Upper lobe of left lung (tissue), 6 donors: ENCODE measurements around the gene AP3D1. TPM values are rescaled to one million over a fixed set of nuclear protein-coding genes. Genes with fewer than 3 reads are reported as not detected.

Experiments
- ATAC-seq, 2 donors: fragments of 200-7000 bp; cut with Tn5 transposase; one replicate each; pipeline ENCODE4 v1.9.1; 2022; ENCODE audit warnings: mild to moderate bottlenecking in 2 of 2, moderate library complexity in 2 of 2; ENCODE audit not compliant: low FRiP score in 2 of 2
- DNase-seq, 2 donors: peaks; one replicate each; pipeline ENCODE4 v3.0.0-alpha.2; 2019 to 2020
- H3K27ac ChIP-seq, 4 donors: fragments of 200-600 bp; sonication (generic); one replicate each; pipeline ENCODE4 v1.5.1; 2016 to 2019
- H3K27me3 ChIP-seq, 4 donors: fragments of 200-600 bp; sonication (generic); one replicate each; pipeline ENCODE4 v1.5.1; 2017 to 2019
- H3K36me3 ChIP-seq, 4 donors: fragments of 200-600 bp; sonication (generic); one replicate each; pipeline ENCODE4 v1.5.1; 2016 to 2019
- H3K4me1 ChIP-seq, 4 donors: fragments of 200-600 bp; sonication (generic); one replicate each; pipeline ENCODE4 v1.5.1; 2018 to 2019
- H3K4me3 ChIP-seq, 4 donors: fragments of 200-600 bp; sonication (generic); one replicate each; pipeline ENCODE4 v1.5.1; 2017 to 2019; ENCODE audit warnings: mild to moderate bottlenecking in 2 of 4, moderate library complexity in 1 of 4
- H3K9me3 ChIP-seq, 4 donors: fragments of 200-600 bp; sonication (generic); one replicate each; pipeline ENCODE4 v1.5.1; 2018 to 2019
- CTCF ChIP-seq, 6 experiments: fragments of 450-650 bp in 4 of 6; fragments of 200-600 bp in 2 of 6; sonication (generic) in 2 of 6; IDR thresholded peaks; one replicate each; pipeline ENCODE4 v1.5.1; 2016 to 2019; ENCODE audit warnings: antibody characterized with exemption in 6 of 6
- EP300 ChIP-seq, 4 donors: sonication (generic); formaldehyde crosslinking; IDR thresholded peaks; one replicate each; pipeline ENCODE4 v1.5.1; 2017; ENCODE audit warnings: antibody characterized with exemption in 4 of 4, control low read depth in 2 of 4
- POLR2A ChIP-seq, 4 donors: fragments of 450-650 bp; IDR thresholded peaks; one replicate each; pipeline ENCODE4 v1.5.1; 2016 to 2017; ENCODE audit warnings: antibody characterized with exemption in 4 of 4, mild to moderate bottlenecking in 2 of 4
- POLR2AphosphoS5 ChIP-seq, 2 donors: sonication (generic); formaldehyde crosslinking; IDR thresholded peaks; one replicate each; pipeline ENCODE4 v1.5.1; 2017; ENCODE audit warnings: antibody characterized with exemption in 2 of 2
- WGBS, 2 donors: methylation state at CpG; one replicate each; pipeline ENCODE4 v1.1.5; 2017 to 2018; 5-methylcytosine and 5-hydroxymethylcytosine counted together
- total RNA-seq, 6 donors: library from RNA; depleted of rRNA in 4 of 6; stranded (reverse); fragments of >200 nt in 4 of 6; gene quantifications; one replicate each; pipeline versions ENCODE4 v1.1.0 to v1.2.1, GENCODE V29; 2016 to 2021
- donor health status: DM: no; HTN: no; CAD: no; lungs with moderate emphysema.
- donor health status: DM: no; HTN: yes; CAD: no; lungs with severe emphysema.

Gene AP3D1
- total RNA-seq, 6 donors from 2014 or later = 73.5 to 180 (median 115) TPM

DNA sequence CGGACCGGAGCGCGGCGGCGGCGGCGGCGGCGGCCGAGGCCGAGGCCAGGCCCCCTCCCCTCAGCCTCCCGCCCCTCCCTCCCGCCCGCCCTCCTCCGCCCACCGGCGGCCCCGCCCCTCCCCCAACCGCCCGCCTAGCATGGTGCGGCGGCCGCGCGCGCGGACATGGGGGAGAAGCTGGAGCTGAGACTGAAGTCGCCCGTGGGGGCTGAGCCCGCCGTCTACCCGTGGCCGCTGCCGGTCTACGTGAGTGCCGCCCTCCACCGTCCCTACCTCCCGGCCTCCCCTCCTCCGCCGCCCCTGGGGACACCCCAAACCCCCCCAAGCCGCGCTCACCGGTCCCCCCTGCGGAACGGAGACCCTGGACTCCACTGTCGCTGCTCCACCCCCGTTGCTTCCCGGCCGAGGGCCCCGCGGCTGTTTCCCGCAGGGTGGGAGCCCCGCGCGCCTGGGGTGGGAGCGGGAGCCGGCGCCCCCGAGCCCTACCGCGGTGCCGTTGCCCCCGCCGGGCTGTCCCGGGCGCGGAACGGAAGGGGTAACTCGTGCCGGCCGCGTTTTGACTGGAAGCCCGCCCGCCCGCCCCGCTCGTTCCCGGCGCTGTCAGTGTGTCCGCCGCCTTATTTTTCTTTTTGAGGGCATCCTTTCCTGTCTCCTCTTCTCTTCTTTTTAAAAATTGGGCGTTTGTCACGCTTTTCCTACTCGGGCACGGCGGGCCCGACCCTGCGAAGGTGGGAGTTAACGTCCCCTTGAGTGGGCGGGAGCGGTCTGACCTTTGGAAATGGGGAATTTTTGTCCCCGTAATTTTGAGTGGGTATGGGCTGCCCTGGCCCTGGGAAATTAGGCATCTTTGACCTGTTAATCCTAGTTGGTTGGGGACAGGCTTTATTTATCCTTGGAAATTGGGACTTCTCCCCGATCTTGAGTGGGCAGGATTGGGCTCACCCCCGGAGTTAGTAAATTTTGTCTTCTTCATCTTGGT lies 12.9 kb upstream of the AP3D1 start:
- 0 to 1% methylated on average over 17 to 22 of the region's 95 CpGs for WGBS, 2 donors
- peak in 1 of 2 donors; percentile 30 for ATAC-seq

DNA sequence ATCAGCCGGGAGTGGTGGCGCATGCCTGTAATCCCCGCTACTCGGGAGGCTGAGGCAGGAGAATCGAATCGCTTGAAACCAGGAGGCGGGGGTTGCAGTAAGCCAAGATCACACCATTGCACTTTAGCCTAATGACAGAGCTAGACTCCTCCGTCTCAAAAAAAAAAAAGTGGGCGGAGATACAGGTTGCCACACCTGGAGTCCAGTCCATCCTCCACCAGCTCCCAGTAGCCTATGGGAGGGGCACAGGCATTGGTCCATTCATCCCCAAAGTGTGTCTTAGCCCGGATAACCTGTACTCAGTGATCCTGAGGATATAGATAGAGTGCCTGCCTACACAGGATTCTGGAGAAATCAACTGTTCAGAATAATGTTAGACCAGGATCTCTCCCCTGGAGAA lies 9.0 kb upstream of the AP3D1 start:
- no peaks in the 10 kb centered on the region for H3K27me3 ChIP-seq
- H3K9me3 ChIP-seq = no peaks in the 10 kb centered on the region
- H3K4me3 ChIP-seq = no peak overlapping the region
- no peak for DNase-seq
- no peak for ATAC-seq
- no peak for TF ChIP-seq CTCF (IDR thresholded peaks at IDR 0.05)
- TF ChIP-seq EP300 (IDR thresholded peaks at IDR 0.05) = no peak
- TF ChIP-seq POLR2AphosphoS5 (IDR thresholded peaks at IDR 0.05) = no peak
- no peak for TF ChIP-seq POLR2A (IDR thresholded peaks at IDR 0.05)
- H3K4me1 ChIP-seq = peaks cover 4 to 27% (median 11%) of the 10 kb centered on the region in 4 donors
- 87 to 92% methylated on average over 10 of the region's 10 CpGs for WGBS, 2 donors
- H3K27ac ChIP-seq = no peak overlapping the region
- H3K36me3 ChIP-seq = no peaks in the 10 kb centered on the region

More for the DNA sequence above, 12.9 kb upstream of the AP3D1 start:
- no peaks in the 10 kb centered on the region for H3K9me3 ChIP-seq
- DNase-seq = no peak
- TF ChIP-seq POLR2AphosphoS5 (IDR thresholded peaks at IDR 0.05) (no peak), CTCF (IDR thresholded peaks at IDR 0.05) (no peak), EP300 (IDR thresholded peaks at IDR 0.05) (no peak), POLR2A (IDR thresholded peaks at IDR 0.05) (no peak)
- peak overlapping the region; percentile 90 to 100 (median 98) for H3K27ac ChIP-seq
- H3K4me1 ChIP-seq = peaks cover 38 to 59% (median 48%) of the 10 kb centered on the region in 4 donors
- H3K36me3 ChIP-seq = no peaks in the 10 kb centered on the region
- H3K4me3 ChIP-seq = peak overlapping the region; percentile 75 to 99 (median 96)
- H3K27me3 ChIP-seq = no peaks in the 10 kb centered on the region

DNA sequence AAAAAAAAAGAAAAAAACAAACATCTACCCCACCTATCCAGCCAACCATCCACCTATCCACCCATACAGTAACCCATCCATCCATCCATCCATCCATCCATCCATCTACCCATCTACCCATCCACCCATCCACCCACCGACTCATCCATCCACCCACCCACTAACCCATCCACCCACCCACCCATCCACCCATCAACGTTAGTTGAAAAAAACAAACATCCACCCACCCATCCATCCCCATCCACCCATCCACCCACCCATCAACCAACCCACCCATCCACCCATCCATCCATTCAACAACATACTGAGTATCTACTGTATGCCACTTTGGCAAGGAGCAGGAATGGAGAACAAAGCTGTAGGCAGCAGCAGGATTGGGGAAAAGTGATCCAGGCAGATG lies 6.1 kb upstream of the AP3D1 start:
- no peak overlapping the region for H3K4me3 ChIP-seq
- no peaks in the 10 kb centered on the region for H3K9me3 ChIP-seq
- no peaks in the 10 kb centered on the region for H3K36me3 ChIP-seq
- 66 to 85% methylated on average over 2 of the region's 2 CpGs for WGBS, 2 donors
- no peak overlapping the region for H3K27ac ChIP-seq
- DNase-seq (no peak), ATAC-seq (no peak)
- TF ChIP-seq CTCF (IDR thresholded peaks at IDR 0.05) (no peak), POLR2A (IDR thresholded peaks at IDR 0.05) (no peak), POLR2AphosphoS5 (IDR thresholded peaks at IDR 0.05) (no peak), EP300 (IDR thresholded peaks at IDR 0.05) (no peak)
- no peaks in the 10 kb centered on the region for H3K27me3 ChIP-seq
- peaks cover 0 to 11% (median under 1%) of the 10 kb centered on the region in 4 donors for H3K4me1 ChIP-seq

DNA sequence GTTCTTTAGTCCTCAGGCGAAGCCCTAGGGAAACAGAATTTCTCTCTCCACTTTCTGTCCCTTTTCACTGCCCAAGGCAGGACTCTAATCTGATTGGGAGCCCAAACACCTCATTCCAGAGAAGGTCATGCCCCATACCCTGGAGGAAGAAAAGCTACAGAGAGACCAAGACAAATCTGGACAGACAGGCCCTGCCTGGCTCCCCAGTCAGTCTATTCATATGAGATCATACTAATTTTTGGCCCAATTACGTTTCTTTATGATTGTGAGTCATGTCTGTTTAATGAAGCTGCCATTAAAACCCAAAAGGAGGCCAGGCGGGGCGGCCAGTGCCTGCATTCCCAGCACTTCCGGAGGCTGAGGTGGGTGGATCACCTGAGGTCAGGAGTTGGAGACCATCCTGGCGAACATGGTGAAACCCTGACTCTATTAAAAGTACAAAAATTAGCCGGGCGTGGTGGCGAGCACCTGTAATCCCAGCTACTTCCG lies 3.3 kb upstream of the AP3D1 start:
- no peak for DNase-seq
- ATAC-seq = no peak
- TF ChIP-seq POLR2A (IDR thresholded peaks at IDR 0.05) (no peak), CTCF (IDR thresholded peaks at IDR 0.05) (no peak), EP300 (IDR thresholded peaks at IDR 0.05) (no peak), POLR2AphosphoS5 (IDR thresholded peaks at IDR 0.05) (no peak)
- Histone ChIP-seq H3K36me3 (no peaks in the 10 kb centered on the region), H3K4me1 (peaks cover 16 to 27% (median 18%) of the 10 kb centered on the region in 4 donors), H3K9me3 (no peaks in the 10 kb centered on the region), H3K4me3 (no peak overlapping the region), H3K27me3 (no peaks in the 10 kb centered on the region), H3K27ac (no peak overlapping the region)
- 92 to 95% methylated on average over 10 of the region's 10 CpGs for WGBS, 2 donors
